ENCODE data around the gene ZNF662.

Gene ZNF662

DNA sequence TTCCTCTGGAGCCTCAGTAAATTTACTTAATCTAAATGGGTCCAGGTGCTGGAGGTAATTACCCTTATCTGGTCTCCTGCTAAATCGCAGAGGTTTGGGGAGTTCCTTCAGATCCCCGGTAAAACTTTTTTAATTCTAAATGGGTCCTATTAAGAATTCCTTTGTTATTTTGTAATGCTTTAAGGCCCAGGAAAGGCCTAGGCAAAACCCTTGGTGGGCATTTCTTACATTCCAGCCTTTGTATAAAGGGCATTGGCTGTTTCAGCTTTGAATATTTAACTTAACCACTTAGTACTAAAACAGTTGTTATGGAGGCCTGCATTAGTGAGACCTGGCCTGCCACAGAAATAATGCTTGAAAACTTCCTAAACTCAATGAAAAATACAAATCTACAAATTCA lies 14.9 kb upstream of the ZNF662 start:
- no peak for DNase-seq

DNA sequence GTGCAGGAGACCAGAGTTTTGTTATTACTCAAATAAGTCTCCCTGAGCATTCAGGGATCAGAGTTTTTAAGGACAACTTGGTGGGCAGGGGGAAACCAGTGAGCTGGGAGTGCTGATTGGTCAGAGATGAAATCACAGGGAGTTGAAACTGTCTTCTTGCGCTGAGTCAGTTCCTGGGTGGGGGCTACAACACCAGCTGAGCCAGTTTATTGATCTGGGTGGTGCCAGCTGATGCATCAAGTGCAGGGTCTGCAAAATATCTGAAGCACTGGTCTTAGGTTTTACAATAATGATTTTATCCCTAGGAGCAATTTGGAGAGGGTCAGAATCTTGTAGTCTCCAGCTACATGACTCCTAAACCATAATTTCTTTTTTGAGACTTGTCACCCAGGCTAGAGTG lies 13.8 kb upstream of the ZNF662 start:
- DNase-seq: no peak

DNA sequence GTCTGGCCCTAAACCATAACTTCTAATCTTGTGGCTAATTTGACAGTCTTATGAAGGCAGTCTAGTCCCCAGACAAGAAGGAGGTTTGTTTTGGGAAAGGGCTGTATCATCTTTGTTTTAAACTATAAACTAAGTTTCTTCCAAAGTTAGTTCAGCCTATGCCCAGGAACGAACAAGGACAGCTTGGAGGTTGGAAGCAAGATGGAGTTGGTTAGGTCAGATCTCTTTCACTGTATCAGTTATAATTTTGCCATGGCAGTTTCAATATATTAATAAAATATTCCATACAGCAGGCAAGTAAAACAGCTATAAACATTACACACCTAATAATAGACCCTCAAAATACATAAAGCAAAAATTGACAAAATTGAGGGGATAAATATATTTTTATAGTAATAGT lies 13.1 kb upstream of the ZNF662 start:
- DNase-seq: no peak

DNA sequence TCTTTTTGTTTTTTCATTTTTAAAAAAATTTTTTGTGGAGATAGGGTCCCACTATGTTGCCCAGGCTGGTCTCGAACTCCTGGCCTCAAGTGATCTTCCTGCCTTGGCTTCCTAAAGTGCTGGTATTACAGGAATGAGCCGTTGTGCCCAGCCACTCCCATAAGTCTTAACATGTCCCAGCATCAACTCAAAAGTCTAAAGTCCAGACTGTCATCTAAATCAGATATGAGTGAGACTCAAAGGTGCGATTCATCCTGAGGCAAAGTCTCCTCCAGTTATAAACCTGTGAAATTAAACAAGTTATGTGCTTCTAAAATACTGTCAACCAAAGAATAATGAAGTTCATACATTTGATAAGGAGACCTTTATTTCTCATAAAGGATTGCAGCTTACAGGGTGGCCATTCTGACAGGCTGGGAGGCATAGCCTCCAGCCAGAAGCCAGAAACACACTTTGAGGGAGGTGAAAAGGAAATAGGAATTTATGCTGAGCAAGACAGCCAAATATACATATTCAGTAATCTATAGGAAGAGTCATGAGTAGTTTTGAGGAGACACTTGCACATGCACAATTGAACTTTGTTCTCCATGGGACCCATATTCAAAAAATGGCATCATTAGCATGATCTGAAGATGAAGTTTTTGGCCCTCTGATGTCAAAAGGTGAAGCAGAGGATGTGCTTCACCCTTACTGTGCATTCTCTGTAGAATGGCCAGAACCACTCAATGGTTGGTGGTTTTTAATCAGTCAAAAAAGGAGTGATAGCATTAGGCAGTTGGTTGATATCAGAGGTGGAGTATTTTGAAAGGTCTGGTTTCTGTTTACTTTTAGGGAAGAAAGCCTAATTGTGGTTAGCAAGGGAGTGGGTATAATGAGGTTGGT lies 11.0 kb upstream of the ZNF662 start:
- DNase-seq: no peak

DNA sequence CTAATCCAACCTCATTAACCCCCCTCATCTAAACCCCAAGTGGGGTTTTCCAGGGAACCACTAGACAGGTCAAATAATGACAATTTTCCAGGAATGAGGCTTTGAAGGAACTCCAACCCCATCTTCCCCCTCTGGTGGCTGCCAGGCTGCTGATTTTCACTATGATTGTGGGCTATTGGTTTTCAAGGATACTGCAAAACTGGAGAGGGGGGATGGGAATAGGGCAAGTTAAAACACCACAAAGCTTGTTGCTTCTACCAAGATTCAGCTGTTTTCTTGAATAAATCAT lies 10.4 kb upstream of the ZNF662 start:
- DNase-seq: no peak

DNA sequence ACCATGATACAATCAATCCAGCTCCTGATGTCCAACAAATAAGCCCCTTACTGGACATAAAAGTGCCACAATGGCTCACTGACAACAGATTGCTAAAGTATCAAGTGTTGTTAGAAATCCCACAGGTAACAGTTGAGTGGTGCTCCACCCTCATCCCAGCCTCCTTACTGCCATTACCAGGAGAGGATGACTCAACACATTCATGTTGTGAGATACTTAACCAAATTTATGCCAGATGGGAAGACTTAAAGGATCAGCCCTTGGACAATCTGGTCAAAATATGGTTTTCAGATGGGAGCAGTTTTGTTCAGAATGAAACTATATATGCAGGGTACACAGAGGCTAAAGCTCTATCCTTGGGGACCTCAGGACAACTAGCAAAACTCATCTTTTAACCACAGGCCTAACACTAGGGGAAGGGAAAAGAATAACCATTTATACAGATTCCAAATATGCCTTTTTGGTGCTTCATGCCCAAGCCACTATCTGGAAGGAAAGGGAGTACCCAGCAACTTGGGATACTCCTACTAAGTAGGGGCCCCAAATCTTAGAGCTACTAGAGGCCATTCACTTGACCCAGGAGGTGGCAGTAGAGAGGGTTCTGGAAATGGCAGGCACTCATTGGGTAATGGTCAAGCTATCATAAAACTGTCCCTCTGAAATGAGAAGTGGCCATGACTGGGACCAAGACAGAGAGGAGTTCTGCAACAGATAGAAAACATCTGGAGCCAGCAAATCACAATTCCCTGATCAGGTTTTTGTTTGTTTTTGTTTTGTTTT lies 6.9 kb upstream of the ZNF662 start:
- no peak for DNase-seq

DNA sequence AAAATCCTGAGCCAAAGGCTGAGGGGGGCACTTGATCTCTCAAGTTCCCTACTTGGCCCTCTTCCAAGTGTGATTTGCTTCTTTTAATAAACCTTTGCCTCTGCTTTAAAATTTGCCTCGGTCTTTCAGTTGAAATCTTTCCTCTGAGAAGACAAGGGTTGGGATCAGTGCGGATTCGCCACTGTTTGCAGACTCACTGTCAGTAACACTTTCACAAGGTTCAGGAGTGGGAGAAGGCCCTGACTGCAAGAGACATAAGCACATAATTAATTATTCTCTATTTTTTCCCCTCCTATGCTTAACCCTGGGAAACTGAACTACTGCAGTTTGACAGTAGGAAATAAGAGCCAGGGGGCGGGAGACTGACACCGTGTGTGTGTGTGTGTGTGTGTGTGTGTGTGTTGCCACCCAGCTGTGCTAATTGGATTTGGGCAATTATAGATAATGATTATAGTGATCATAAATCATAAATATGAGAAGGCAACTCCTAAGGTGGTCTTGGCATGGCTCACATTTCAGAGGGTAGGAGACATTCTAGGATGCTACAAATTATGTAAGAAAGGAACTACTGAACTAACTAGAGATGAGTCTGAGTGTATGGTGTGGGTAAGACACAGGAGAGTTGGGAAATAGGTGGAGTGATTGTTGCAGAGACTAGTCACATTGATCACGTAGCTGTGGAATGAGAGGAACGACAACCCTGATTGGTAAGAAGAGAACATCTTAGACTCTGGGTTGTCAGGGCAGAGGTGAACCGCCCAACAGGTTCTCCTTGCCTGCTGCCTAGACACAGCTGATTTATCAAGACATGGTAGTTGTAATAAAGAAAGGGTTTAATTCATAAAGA lies 5.5 kb upstream of the ZNF662 start:
- no peak for DNase-seq

DNA sequence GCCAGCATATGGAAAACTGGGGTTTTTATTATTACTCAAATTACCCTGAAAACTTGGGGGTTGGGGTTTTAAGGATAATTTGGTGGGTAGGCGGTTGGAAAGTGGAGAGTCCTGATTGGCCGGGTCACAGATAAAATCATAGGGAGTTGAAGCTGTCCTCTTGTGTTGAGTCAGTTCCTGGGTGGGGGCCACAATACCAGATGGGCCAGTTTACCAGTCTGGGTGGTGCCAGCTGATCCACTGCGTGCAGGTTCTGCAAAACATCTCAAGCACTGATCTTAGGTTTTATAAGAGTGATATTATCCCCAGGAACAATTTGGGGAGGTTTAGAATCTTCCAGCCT lies 4.9 kb upstream of the ZNF662 start:
- DNase-seq: no peak

DNA sequence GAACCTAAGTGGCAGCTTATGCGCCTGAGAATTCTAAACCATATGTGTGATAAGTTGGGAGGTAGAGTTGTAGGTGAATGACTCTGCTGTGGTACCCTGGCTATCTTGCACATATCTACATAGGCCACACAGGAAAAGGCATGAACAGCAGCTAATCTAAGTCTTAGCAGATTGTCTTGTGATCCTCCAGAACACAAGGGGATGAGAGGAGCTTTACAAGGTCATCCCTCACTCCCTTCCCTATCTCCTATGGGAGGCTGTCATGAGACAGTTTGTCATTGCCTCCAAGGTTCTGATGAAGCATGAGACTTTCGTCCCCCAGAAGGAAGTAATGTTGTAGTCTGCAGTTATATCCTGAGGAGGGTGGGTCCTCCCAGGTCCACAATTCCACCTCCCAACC lies 3.7 kb upstream of the ZNF662 start:
- no peak for DNase-seq

DNA sequence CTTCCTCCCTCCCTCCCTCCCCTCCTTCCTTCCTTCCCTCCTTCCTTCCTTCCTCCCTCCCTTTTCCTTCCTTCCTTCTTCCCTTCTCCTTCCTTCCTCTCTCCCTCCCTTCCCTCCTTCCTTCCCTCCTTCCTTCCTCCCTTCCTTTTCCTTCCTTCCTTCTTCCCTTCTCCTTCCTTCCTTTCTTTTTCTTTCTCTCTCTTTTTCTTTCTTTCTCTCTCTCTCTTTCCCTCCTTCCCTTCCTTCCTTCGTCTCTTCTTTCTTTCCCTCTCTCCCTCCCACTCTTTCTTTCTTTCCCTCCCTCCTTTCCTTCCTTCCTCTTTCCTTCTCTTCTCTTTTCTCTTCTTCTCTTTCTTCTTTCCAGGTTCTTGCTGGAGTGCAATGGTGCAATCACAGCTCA lies 1.9 kb upstream of the ZNF662 start:
- DNase-seq: no peak

DNA sequence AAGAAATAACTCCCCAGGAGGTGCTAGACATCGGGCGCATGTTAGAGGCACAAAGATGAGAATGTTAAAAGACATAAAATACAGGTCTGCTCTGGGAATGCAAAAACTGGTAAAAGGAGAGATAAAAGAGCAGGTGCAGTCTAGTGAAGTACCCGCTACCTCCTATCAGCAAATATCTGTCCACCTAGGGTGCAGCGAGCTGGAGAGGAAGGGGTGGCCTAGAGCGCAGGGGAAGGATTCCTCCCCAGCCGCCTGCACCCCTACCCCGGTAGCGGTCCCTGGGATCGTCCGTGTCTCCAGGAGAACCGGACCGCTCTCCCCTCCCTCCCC lies 237 bp upstream of the ZNF662 start:
- DNase-seq: no peak

DNA sequence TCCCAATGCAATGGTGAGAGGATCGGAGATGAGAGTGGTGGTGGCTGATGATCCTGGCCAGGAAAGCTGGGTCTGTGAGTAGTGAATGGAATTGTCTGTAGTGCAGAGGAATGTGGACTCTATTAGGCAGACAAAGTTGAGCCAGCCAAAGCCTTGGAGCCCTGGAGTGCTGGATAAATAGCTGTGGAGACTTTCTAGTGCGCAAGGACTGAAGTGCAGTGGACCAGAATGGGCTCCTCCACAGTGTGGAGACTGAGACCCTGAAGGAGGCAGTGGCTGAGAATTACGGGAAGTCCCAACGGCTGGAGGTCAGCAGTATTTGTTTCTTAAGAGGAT lies 874 bp downstream of the ZNF662 start:
- no peak for DNase-seq

DNA sequence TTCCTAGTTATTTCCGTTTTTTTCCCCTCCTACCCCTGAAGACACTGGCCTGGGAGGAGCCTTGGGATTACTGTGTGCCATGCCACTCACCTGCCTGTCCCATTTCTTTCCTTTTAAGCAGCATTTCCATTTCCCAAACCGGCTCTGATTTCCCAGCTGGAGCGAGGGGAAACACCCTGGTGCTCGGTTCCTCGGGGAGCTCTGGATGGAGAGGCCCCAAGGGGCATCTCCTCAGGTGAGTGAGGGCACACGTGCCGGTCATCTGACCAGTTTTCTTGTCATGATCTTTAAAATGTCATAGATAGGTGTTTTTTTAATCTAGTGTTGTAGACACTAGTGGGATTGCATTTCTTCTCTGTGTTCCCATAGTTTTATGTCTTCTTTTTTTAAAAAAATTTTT lies 2.7 kb downstream of the ZNF662 start:
- DNase-seq: no peak

DNA sequence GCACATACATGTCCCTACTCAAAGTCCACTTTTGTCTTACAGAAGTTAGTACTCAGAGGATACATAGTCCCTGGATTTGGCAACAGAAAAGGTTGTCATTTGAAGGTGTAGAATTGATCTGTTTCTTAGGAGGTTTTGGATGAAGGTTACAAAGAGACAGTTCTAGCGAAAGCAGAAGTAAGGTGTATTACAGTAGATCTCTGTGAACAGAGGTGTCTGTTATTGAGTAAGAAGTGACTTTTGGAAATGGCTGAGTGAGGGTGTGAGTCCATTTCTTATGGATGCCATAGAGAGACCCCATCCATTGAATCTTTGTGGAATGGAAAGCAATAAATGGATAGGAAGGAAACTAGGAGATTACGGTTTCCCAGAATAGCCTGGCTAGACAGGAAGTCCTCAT lies 5.6 kb downstream of the ZNF662 start:
- DNase-seq: no peak

DNA sequence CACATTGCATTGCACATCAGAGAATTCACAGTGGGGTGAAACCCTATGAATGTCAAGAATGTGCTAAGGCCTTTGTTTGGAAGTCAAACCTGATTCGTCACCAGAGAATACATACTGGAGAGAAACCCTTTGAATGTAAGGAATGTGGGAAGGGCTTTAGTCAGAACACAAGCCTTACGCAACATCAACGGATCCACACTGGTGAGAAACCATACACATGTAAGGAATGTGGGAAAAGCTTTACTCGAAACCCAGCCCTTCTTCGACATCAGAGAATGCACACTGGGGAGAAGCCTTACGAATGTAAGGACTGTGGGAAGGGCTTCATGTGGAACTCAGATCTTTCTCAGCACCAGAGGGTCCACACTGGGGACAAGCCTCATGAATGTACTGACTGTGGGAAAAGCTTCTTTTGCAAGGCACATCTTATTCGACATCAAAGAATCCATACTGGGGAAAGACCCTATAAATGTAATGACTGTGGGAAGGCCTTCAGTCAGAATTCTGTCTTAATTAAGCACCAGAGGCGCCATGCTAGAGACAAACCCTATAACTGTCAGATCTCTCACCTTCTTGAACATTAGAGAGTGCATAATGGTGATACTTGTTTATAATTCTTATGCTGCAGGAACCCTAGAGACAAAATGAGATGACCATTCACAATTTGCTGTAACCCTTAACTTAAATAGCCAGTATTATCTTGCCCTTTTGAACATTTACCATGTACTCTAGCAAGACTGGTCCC lies 9.0 kb downstream of the ZNF662 start:
- no peak for DNase-seq

DNA sequence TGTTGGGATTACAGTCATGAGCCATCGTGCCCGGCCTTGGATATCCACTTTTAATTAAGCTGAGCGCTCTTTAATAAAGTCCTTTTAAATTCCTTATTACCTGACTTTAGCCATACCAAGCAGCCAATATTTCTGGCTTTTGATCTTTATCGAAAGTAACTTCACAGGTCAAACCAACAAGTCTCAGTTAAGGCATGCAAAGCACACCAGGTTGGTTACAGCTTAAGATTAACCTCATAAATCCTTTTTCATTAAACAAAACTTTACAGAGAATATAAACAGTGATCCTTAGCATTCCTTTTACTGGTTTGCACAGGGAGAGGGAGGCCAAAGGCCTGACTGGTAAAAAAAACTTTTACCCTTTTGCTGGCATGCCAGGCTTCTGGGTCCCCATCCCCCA lies 17.7 kb downstream of the ZNF662 start:
- no peak for DNase-seq

DNA sequence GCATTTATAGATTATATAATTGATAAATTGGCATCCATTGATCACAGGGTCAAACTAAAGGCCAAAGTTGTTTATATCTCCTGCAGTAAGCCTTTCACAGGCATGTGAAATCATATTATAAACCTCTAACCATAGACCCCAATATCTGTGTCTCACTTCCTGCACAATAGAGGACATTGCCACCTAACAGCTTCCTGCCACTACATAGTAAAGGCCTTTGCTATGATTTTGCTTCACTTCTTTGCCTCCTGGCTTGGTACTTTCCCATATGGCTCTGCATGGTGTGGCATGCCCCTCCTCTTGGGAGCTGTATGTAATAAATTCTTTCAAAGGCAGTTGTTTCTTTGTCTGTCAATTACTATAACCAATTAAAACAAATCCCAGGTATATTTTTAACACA lies 20.4 kb downstream of the ZNF662 start:
- no peak for DNase-seq

DNA sequence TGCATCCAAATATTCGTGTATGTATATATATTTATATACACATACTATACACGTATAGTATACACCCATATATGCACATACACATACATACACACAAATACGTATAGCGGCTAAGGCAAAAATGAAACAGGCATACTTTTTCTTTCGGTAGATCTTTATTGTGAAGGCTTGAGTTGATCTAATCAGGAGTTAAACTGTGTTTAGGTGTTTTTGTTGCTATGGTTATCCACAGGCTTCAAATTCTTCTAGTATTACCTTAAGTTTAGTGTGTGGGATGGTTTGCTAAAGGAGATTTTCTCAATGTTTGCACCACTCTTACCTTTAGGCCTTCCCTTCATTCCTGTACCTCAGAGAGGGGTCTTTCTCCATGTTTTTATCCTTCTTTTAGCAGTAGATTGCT lies 28.2 kb downstream of the ZNF662 start:
- DNase-seq: no peak

DNA sequence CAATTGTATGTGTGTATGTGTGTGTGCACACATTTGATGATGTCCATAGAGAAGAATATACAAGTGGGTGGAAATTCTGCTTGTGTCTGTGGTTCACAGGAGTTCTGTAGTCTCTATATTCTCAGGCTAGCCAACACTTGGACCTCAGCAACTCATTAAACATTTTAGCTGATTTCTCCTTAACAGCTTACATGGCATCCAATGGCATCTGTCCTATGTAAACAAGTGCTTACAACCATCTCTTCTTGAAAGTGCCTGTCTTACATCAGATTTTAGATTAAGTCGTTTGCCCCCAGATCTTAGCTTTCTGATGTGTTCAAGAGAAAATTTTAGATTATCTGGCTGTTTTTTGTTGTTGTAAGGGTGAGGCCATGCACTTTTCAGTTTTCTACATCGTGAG lies 29.0 kb downstream of the ZNF662 start:
- DNase-seq: no peak

DNA sequence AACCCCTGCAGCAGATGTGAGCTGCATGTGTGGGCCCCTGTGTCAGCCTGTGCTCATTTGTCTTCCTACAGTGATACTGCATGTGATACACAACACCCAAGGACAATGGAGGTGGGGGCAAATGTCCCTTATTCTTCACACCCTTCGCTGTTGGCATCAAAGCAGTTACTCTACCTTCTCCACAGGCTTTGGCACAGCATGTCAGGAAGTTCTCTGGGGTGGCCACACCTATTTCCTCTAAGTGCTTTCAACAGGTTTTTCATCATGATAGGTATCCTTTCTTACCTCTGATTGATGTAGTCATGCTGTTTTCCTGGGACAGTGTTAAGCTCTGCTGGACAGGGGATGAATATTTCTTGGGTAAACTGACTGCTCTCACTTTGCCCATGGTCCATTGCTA lies 29.5 kb downstream of the ZNF662 start:
- no peak for DNase-seq

DNA sequence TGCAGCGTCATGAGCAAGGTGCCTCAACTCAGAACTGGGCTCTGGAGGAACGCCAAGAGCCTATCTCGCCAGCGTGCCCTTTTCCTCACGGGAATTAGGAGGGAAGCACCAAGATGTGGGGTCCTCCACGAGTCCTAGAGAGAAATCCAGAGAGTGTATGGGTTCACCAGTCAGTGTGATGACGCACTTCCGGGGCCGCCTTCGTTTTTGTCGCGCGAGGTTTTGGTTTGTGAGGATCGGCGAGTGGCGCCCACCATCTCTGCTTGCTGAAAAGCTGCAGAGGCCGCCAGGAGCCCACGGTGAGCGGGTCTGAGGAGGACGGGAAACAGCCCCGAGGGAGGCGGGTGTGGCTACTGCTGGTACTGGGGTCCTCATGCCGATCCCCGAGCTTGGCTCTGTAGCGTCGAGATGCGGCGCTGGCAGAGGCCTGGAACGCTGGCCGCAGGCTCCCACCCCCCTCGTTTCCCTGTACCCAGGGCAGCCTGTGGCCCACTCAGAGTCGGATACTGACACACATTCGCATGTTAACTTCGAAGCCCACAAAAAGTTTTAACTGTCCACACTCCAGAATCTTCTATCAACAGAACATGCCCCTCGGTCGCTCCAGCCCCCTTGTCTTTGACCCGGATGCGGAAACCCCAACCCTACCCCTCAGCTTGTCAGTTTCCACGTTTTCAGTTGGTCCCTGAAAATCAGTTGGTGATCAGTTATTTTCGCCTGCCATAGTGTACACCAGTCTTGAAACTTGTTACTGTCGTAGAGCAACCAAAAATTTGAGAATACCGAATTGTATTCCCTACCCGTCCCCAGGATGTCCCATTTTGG lies 30.4 kb downstream of the ZNF662 start:
- no peak for DNase-seq

DNA sequence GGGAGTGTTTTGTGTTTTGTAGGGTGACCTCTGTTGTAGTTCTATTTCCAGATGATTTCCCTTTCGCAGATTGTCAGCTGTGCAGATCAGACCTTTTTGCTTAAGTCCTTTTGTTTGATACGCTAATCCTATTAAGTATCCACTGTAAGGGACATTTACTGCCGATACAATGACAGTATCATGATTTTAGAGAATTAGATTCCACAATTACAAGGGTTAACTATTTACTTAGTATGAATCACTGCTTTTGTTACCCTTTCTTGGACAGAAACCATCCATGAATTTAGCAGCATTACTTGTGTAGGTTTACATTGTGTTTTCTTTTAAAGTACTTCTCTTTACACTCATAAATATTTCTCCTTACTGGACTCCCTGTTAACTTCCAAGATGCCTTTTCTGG lies 31.4 kb downstream of the ZNF662 start:
- DNase-seq: no peak

DNA sequence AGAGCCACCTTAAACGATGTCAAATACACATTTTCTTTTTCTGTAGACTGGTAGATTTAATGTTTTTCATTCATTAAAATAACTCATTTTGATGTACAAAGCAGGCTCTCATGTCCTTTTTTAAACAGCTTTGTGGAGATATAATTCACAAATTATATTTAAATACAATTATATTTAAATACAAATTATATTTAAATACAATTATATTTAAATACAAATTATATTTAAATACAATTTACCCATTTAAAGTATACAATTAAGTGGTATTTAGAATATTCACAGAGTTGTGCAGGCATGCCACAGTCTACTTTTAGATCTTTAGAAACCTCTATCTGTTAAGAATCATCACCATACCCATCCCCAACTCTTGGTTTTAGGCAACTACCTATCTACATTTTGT lies 36.8 kb downstream of the ZNF662 start:
- DNase-seq: no peak

All from activated naive CD4-positive, alpha-beta T cell treated with Interleukin-2 at 50 U/mL for 16 hours (primary cell).